ENCODE results near the gene ARHGEF12.
"Not testable (repeated sequence)": the region's sequence is repeated elsewhere in the genome, so short reads cannot be mapped to it uniquely, and the experiment has no call there.

The ARHGEF12 gene

DNA sequence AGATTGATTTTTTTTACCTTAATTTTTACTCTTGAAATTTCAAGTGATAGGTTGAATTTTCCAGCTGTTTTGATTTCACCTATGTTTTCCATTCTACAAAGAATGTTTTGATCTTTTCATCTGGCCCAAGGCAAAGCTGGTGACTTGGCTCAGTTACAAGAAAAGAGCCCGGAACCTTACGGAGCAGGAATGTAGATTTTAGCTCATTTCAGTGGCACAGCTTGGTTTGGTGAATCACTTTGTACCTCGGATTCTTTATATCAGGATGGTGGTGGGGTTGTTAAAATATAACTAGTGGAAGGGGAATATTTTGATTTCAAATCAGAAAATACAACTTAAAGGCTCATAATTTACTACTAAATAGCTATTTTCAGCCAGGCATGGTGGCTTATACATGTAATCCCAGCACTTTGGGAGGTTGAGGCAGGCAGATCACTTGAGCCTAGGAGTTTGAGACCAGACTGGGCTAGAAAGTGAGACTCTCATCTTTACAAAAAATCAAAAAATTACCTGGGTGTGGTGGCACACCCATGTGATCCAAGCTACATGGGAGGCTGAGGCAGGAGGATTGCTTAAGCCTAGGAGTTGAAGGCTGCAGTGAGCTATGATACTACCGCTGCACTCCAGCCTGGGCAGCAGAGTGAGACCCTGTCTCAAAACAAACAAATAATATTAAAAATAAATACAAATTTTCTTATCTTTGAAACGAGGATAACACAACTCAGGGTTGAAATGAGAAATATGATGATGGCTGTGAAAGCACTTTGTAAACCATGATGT is 166.0 kb downstream of the ARHGEF12 start:
- DNase-seq, result no peak

DNA sequence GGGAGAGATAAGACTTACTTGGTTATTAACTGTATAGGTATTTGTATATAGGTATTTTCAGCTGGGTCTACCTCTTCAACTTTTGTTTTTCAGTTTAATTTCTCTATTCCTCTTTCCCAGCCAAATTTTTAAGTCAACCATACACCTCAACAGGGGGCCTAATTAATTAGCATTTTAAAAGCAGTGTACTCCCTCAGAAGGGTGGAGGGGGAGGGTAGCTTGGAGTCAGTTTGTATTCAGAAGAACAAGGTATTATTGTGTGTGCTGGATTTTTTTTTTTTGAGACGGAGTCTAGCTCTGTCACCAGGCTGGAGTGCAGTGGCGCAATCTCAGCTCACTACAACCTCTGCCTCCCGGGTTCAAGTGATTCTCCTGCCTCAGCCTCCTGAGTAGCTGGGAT is 167.3 kb downstream of the ARHGEF12 start:
- not testable (repeated sequence) for DNase-seq

- DNase-seq, result no peak
Observed at GRCh38 chr11:120505801-120506425, 169.7 kb downstream of the ARHGEF12 start.

DNA sequence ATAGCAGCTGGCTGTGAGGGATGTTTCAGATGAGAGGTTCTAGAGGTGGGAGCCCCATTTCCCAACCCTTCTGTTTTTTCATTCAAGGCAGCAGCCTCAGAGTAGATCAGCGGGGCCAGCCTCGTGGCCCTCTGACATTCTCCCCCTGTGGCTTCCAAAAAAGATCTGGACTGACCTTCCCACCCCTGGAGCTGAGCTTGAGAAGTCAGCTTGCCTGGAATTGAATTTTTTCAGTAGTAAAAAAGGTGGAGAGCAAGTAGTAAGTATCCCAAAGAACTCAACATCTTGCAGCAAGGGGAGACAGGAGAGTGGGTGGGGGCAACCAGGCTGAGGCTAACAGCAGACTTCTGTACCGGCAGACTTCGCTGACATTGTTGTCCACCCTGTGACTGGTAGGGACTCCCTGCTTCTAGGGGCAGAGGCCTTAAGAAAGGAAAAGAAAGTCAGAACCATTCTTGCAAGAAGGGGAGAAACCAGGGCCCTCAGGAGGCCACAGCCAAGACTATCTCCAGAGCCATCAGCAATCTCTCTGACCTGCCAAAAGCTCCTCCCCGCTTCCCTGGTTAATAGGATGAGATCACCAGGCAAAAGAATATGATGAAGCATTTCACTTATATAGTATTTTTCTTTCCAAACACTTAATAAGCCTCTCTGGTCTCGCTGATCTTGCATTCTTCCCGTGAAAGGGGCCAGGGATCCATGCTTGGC is 173.3 kb downstream of the ARHGEF12 start:
- DNase-seq, result no peak

DNA sequence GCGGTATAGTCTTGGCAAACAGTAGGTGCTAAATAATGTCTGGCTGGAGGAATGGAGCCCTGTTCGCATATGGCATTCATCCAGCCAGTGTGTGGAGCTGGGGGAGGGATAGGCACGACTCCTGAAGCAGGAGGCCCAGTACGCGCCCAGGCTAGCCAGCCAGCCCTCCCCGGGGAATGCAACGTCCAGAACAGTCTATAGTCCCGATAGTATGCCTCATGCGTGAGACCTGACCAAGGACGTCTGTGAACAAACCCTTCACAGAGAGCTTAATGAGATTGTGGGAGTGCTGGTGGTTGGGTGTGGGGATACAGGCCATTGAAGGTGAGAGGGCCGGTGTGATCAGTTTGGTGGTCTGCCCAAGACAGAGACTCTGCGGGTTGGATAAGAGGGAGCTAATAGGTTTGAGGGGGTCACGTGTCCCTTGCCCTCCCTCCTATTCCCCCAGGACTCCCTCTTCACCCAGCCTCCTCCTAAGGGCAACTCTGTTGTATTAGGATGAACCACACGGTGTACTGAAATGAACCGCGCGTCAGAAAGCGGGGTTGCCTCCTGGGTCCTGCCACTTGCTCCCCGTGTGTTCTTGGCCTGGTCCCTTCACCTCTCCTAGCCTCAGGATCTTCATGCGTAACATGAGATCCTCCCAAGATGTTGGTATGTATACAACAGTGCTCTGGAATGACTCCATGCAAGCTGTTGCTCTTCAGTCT is 174.3 kb downstream of the ARHGEF12 start:
- no peak for DNase-seq

DNA sequence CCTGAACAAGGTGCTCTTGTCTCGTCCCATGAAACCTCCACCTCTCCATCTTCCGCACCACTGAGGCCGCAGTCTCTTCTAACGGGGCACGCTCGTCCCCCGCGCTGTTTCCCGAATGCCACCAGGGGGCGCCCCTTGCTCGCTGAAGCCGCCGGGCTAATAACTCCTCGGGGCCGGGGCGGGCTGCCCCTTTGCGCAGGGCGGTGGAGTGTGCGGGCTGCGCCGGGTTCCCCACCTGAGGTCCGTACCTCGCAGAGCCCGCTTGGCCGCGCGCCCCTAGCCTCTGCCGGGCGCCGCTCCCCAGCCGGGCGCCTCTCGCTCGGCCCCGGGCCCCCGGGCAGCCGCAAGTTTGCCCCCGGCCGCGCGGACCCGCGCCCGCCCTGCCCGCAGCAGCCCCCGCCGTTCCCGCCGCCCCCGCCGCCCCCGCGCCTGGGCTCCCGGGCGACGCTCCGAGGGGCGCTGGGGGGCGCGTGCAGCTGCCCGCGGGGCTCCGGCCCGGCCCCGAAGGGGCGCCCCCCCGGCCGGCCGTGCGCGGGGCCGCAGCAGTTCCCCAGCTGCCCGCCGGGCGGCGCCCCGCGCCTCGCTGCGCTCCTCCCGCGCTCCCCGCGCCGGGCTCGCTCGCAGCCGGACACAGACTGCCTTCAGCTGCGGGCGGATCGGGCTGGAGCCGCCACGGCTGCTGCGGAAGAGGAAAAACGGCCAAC is 175.1 kb downstream of the ARHGEF12 start, which contains the start of gene GRIK4:
GRIK4 (plus strand) TSS at position 633 of the 704 bp plus-strand sequence. CDS start 148,571 bp downstream, outside the sequence.
- peak; percentile 42 for DNase-seq

DNA sequence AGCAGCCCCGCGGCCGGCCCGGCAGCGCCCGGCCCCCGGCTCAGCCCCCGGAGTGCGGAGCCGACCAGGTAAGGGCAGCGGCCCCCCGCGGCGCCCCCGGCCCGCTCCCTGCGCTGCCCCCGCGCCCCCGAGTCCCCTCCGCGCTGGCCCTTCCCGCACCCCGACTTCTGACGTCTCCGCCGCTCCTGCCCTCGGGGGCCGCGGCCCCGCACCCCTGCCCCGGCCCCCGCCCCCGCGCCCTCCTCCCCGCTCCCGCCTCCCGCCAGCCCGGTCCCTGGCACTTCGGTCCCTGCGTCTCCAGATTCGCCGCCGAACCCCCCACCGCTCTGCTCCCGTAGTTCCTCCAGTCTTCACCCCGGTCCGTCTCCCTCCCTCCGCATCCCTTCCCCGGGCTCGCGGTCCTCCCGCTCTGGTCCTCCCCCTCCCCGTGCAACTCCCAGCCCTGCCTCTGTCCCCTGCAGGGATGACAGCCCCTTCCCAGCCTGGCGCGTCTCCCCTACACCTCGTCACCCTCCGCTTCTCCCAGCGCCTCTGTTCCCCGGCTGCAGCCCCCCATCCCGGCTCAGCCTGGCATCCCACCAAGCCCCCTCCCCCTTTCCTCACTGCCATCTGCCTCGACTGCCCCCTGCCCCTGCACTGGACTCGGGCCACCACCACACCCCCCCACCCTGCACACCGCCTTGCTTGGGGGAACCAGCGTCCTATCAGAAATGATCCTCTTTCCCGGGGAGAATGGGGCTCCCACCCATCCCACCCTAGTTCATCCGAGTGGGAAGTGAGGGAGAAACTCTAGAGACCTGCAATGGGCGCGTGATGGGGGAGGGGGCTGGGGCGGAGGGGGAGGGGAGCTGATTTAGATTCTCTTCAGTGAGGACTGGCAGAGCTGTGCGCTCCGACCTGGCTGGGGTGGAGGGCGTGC is 175.9 kb downstream of the ARHGEF12 start:
- no peak for DNase-seq

- no peak for DNase-seq
Observed at GRCh38 chr11:120512739-120513435, 176.7 kb downstream of the ARHGEF12 start.

DNA sequence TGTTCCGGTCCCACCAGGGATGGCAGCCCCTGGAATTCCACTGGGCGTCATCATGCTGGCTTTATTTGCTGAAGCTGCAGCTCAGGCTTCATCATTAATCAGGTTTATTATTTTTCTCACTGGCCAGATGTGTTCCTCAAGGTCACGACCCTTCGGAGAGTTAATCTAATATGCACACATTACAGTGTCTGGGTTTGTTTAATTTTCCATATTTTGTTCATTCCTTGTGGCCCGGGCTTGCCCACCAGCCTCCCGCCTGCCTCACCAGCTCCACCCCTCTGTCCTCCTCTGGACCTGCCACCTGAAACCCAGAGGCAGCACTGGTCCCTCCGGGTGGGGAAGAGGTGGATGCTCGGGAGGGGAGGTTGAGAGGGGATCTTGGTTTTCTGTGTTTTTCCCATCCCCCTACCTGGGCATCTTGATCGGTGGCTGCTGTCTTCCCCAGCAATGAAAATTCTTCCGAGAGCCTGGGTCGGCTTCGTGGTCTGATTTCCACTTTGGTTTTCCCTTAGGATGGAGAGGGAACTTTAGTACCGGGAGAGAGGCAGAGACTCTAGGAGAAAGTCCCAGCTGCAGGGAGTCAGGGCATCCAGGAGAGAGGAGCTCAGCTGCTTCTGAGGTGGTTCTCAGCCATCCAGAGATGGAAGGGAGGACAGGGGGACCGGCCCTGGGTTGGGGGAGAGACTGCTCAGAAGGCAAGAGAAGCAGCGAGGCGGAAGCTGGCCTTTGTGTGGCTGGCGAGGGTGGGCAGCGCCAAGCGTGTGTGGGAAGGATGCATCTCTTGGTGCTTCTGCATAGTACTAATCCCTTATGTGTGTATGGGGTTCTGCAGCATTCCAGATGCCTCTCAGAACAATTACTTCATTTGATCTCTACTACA is 177.5 kb downstream of the ARHGEF12 start:
- no peak for DNase-seq

- no peak for DNase-seq
Observed at GRCh38 chr11:120514541-120515121, 178.4 kb downstream of the ARHGEF12 start.

DNA sequence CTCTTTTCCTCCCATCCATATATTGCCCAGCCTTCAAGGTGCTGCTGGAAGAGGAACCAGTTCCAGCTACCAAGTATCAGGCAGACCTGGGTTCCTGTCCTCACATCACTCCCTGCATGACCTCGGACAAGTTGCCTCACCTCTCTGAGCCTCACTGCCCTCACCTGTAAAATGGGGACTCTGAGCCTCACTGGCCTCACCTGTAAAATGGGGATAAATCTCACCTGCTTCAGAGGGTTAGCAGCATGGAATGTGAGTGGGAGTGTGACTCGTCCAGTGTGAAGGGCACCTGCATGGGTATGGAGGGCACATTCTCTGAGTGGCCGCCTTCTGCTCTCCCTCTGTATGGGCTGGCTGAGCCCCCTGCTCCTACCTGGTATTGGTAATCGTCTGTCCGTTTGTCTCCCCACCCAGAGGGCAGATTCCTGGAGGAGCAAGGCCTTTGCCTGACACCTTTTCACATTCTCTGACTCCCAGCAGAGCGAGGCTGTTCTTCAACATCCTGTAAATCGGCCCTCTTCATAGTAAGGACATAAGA is 179.0 kb downstream of the ARHGEF12 start:
- no peak for DNase-seq

- no peak for DNase-seq
Observed at GRCh38 chr11:120516461-120517389, 180.5 kb downstream of the ARHGEF12 start.

DNA sequence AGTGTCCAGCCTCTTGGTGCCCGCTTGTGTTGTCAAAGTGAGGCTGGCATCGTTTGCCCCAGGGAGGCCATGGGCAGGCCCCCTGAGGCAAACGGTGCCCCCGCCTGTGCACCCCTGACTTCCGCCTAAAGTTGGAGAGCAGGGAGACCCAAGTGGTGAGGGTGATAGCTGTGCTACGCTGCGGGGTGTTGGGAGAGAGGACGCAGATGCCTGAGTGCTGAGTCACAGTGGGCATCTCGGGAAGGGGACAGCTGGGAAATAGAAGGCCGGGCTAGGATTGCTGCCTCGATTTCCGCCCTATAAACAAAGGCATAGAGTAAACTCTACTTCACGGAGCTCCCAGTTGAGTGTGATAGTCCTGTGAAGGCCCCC is 181.2 kb downstream of the ARHGEF12 start:
- DNase-seq, result no peak

GRCh38 chr11:120517801-120518291 is 181.6 kb downstream of the ARHGEF12 start:
- DNase-seq, result no peak

GRCh38 chr11:120518356-120518755 is 182.1 kb downstream of the ARHGEF12 start:
- DNase-seq, result no peak

DNA sequence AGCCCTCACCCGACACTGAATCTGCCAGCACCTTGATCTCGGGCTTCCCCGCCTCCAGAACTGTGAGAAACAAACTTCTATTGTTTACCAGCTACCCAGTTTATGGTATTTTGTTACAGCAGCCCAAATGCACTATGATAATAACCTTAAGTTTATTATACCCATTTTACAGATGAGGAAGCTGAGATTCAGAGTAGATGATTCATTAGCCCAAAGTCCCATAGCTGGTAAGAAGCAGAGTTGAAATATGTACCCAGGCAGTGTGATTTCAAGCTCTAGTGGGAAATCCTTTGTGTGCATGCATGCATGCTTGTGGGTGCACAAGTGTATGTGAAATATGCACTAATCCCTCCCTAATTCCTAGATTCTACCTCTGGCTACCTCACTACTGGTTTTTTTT is 183.3 kb downstream of the ARHGEF12 start:
- DNase-seq, result no peak

DNA sequence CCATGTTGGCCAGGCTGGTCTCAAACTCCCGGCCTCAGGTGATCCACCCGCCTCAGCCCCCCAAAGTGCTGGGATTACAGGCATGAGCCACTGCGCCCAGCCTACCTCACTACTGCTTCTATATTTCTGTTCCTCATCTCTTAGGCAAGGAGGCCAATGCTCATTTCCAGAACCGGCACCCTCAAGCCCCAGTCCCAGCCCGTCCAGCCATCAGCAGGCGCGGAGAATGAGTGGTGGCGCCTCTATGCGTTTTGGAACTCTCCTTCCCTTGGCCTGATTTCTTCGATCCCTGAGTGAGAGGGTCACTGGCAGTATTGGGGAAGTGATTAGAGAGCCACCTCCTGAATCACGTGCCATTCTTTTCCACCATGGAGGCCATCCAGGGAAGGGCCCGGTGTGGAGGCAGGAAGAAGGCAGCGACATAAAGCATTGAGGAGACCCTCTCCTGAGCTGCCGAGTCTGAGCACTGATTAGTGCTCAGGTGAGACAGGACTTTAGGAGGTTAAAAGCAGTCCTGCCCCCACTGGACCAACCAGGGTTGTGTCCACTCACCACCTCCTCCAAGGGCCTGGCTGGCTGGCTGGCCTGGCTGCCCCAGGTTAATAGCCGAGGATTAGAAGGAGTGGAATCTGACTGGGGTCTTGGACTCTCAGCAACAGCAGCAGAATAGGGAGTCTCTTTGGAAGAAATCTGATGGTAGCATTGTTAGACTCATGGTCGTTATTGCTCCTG is 184.0 kb downstream of the ARHGEF12 start:
- DNase-seq, result no peak

Measured in NK-92 treated with Interleukin-12 subunit alpha and Interleukin-12 subunit beta, amount 100 ng/mL, for 24 hours (cell line).